ENCODE results near the gene HS3ST5. TPM values are rescaled to one million over a fixed set of nuclear protein-coding genes. Genes with fewer than 3 reads are reported as not detected.

Gene HS3ST5
- total RNA-seq, 1 experiment from 2014 or later: not detected

DNA sequence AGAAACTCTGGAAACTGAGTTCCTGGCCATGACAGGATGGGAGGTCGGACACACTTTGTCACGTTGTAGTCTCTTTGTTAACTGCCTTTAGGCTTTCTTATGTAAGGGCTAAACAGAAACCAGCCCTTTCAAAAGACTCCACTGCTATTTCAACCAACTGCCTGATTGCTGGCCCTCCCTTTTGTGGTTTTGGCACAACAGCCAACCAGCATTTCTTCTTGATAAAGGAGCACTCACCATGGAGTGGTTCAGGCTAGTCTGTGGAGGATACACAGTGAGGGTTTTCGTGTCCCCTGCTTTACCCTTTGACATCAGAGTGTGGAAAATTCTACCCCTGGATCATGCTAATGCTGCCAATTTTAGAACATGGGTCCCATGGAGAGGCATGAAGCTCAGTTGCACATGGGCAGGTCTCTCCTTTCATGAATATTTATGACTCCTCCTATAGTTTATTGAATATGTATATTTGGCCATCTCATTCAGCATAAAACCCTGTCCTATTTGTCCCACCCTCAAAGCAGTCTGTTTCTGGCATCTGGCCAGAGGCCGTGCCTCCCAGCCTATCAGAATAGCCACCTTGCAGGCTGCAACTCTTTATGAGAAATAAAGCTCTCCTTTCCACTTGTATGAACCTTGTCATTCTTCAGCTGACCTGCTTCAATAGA, 148.3 kb downstream of the HS3ST5 start:
- no peaks in the 10 kb centered on the region for H3K9me3 ChIP-seq (ENCODE audit: control insufficient read depth in 1 of 2, insufficient read depth in 1 of 2, low read depth in 1 of 2, low read length in 2 of 2)
- H4K20me1 ChIP-seq (ENCODE audit: insufficient read depth): no peaks in the 10 kb centered on the region
- ChIA-PET POLR2A (no interaction called here), RAD21 (ENCODE audit: low non-redundant PET in 1 of 2, low total read pairs in 2 of 2, uncharacterized antibody in 2 of 2, unreplicated experiment in 2 of 2) (no interaction called here), CTCF (no interaction called here)
- no TSS peak for BruUV-seq (replicated peaks)
- H2AFZ ChIP-seq (ENCODE audit: low read depth, low read length, poor library complexity, severe bottlenecking): no peak overlapping the region
- H3K79me2 ChIP-seq (ENCODE audit: insufficient read depth, low read length): no peaks in the 10 kb centered on the region
- H3K4me2 ChIP-seq (ENCODE audit: low read length): no peak overlapping the region
- H3K4me3 ChIP-seq (replicated peaks in 1 of 2; ENCODE audit: low read depth in 1 of 2, low read length in 2 of 2): no peak overlapping the region
- H3K27ac ChIP-seq (ENCODE audit: low read depth, low read length): no peak overlapping the region
- intact Hi-C loops (cut with micrococcal nuclease): no loop called here
- ATAC-seq (no peak), DNase-seq (ENCODE audit: low read depth, low spot score) (no peak)
- no peaks in the 10 kb centered on the region for H3K4me1 ChIP-seq (ENCODE audit: control insufficient read depth in 1 of 2, insufficient read depth in 2 of 2, low read length in 2 of 2)
- H3K9me2 ChIP-seq (ENCODE audit: insufficient read depth): no peaks in the 10 kb centered on the region
- H3K27me3 ChIP-seq (ENCODE audit: insufficient read depth, low read length): peaks cover 19% of the 10 kb centered on the region; the same call in 1 of the 2 replicates
- no peaks in the 10 kb centered on the region for H3K36me3 ChIP-seq (ENCODE audit: control insufficient read depth in 1 of 2, insufficient read depth in 2 of 2, low read length in 2 of 2)
- TF ChIP-seq CTCF (IDR thresholded peaks at IDR 0.05 in 2 of 3, conservative IDR thresholded peaks at IDR 0.05 in 1 of 3; ENCODE audit: borderline replicate concordance in 1 of 3, insufficient read depth in 1 of 3, low read depth in 2 of 3, low read length in 2 of 3) (no peak), SP1 (IDR thresholded peaks at IDR 0.05; ENCODE audit: low read depth) (no peak), POLR2AphosphoS5 (IDR thresholded peaks at IDR 0.05; ENCODE audit: low read depth, low read length) (no peak), SRF (IDR thresholded peaks at IDR 0.05; ENCODE audit: low read depth) (no peak)
- TF ChIP-seq, protein P1, sequence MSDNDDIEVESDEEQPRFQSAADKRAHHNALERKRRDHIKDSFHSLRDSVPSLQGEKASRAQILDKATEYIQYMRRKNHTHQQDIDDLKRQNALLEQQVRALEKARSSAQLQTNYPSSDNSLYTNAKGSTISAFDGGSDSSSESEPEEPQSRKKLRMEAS (IDR thresholded peaks at IDR 0.05): no peak
- TF ChIP-seq, protein P2, sequence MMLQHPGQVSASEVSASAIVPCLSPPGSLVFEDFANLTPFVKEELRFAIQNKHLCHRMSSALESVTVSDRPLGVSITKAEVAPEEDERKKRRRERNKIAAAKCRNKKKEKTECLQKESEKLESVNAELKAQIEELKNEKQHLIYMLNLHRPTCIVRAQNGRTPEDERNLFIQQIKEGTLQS (IDR thresholded peaks at IDR 0.05): no peak
- H3K9ac ChIP-seq (ENCODE audit: low read length): no peak overlapping the region

DNA sequence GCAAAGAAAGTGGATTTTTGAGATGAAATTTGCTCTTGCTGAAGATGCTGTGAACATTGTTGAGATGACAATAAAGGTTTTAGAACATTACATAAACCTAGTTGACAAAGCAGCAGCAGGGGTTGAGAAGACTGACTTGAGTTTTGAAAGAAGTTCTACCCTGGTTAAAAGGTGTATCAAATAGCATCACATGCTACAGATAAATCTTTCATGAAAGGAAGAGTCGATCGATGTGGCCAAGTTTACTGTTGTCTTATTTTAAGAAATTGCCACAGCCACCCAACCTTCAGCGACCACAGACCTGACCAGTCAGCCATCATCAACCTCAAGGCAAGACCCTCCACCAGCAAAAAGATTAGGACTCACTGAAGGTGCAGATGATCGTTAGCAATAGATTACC, 155.3 kb downstream of the HS3ST5 start:
- no peak overlapping the region for H3K9ac ChIP-seq (ENCODE audit: low read length)
- RAD21 ChIA-PET (ENCODE audit: low non-redundant PET in 1 of 2, low total read pairs in 2 of 2, uncharacterized antibody in 2 of 2, unreplicated experiment in 2 of 2): no interaction called here
- H3K4me1 ChIP-seq (ENCODE audit: control insufficient read depth in 1 of 2, insufficient read depth in 2 of 2, low read length in 2 of 2): no peaks in the 10 kb centered on the region
- no peak for DNase-seq (ENCODE audit: low read depth, low spot score)
- H3K9me3 ChIP-seq (ENCODE audit: control insufficient read depth in 1 of 2, insufficient read depth in 1 of 2, low read depth in 1 of 2, low read length in 2 of 2): no peaks in the 10 kb centered on the region
- no peaks in the 10 kb centered on the region for H3K9me2 ChIP-seq (ENCODE audit: insufficient read depth)
- POLR2A ChIA-PET: no interaction called here
- no peak overlapping the region for H3K27ac ChIP-seq (ENCODE audit: low read depth, low read length)
- no peak for TF ChIP-seq CBX3 (IDR thresholded peaks at IDR 0.05; ENCODE audit: low read depth)
- TF ChIP-seq CTCF (IDR thresholded peaks at IDR 0.05 in 2 of 3, conservative IDR thresholded peaks at IDR 0.05 in 1 of 3; ENCODE audit: borderline replicate concordance in 1 of 3, insufficient read depth in 1 of 3, low read depth in 2 of 3, low read length in 2 of 3): no peak
- TF ChIP-seq ELF1 (IDR thresholded peaks at IDR 0.05; ENCODE audit: borderline replicate concordance, low read depth): no peak
- TF ChIP-seq RAD21 (IDR thresholded peaks at IDR 0.05; ENCODE audit: low read depth): no peak
- H3K36me3 ChIP-seq (ENCODE audit: control insufficient read depth in 1 of 2, insufficient read depth in 2 of 2, low read length in 2 of 2): no peaks in the 10 kb centered on the region
- H3K27me3 ChIP-seq (ENCODE audit: insufficient read depth, low read length): peaks cover 40% of the 10 kb centered on the region
- no peak for ATAC-seq
- intact Hi-C loops (cut with micrococcal nuclease): no loop called here
- CTCF ChIA-PET: no interaction called here
- H2AFZ ChIP-seq (ENCODE audit: low read depth, low read length, poor library complexity, severe bottlenecking): no peak overlapping the region
- H3K4me2 ChIP-seq (ENCODE audit: low read length): no peak overlapping the region
- BruUV-seq (replicated peaks): no TSS peak
- no peak overlapping the region for H3K4me3 ChIP-seq (replicated peaks in 1 of 2; ENCODE audit: low read depth in 1 of 2, low read length in 2 of 2)
- H3K79me2 ChIP-seq (ENCODE audit: insufficient read depth, low read length): no peaks in the 10 kb centered on the region
- H4K20me1 ChIP-seq (ENCODE audit: insufficient read depth): no peaks in the 10 kb centered on the region

All from HCT116 (cell line).